ACC112 (cell line): ENCODE data around the gene PBX1.

Experiments used
- H2AFZ ChIP-seq: fragments of 200-600 bp; sonication (generic); one replicate; pipeline ENCODE4 v1.6.0; 2017; ENCODE audit warnings: antibody characterized with exemption, low read length; ENCODE audit not compliant: unreplicated experiment
- H3K27ac ChIP-seq: fragments of 200-600 bp; sonication (generic); 2 replicates; pipeline ENCODE4 v1.5.1; 2014; ENCODE audit warnings: low read depth, mild to moderate bottlenecking, antibody characterized with exemption, low read length, moderate library complexity
- H3K27me3 ChIP-seq: fragments of 200-600 bp; sonication (generic); 2 replicates; pipeline ENCODE4 v1.6.1; 2014; ENCODE audit warnings: mild to moderate bottlenecking, antibody characterized with exemption, low read length, moderate library complexity, mixed read lengths; ENCODE audit not compliant: insufficient read depth
- H3K36me3 ChIP-seq: fragments of 200-600 bp; sonication (generic); 2 replicates; pipeline ENCODE4 v1.6.1; 2016; ENCODE audit warnings: mild to moderate bottlenecking, antibody characterized with exemption, low read length, moderate library complexity, mixed read lengths; ENCODE audit not compliant: insufficient read depth
- H3K4me1 ChIP-seq: fragments of 200-600 bp; sonication (generic); one replicate; pipeline ENCODE4 v1.6.1; 2016; ENCODE audit warnings: low read length, mixed read lengths; ENCODE audit not compliant: insufficient read depth, unreplicated experiment, control insufficient read depth
- H3K4me3 ChIP-seq: fragments of 200-600 bp; sonication (generic); 2 replicates; pipeline ENCODE4 v1.5.1; 2014; ENCODE audit warnings: mild to moderate bottlenecking, low read depth, low read length
- H3K79me2 ChIP-seq: fragments of 200-600 bp; sonication (generic); one replicate; pipeline ENCODE4 v1.6.0; 2016; ENCODE audit warnings: low read length; ENCODE audit not compliant: control insufficient read depth, unreplicated experiment, insufficient read depth

The PBX1 gene

GRCh38 chr1:164558461-164559341, at the start of gene PBX1:
PBX1 (plus strand) TSS chr1:164559184.
- Histone ChIP-seq H3K27me3 (no peaks in the 10 kb centered on the region), H3K36me3 (no peaks in the 10 kb centered on the region), H3K27ac (peak within 1 kb of the TSS; percentile 45), H3K4me3 (peak within 1 kb of the TSS; percentile 89), H2AFZ (peak within 1 kb of the TSS; percentile 97), H3K79me2 (peaks cover 34% of the 10 kb centered on the region), H3K4me1 (no peaks in the 10 kb centered on the region)

GRCh38 chr1:164510435-164510834, 48.5 kb upstream of the PBX1 start:
- Histone ChIP-seq H3K79me2 (no peaks in the 10 kb centered on the region), H3K27ac (no peak overlapping the region), H3K4me1 (no peaks in the 10 kb centered on the region), H2AFZ (no peak overlapping the region), H3K36me3 (no peaks in the 10 kb centered on the region), H3K27me3 (0 out of 2 replicates have a peak, but pooled peaks cover 6% of the 10 kb centered on the region), H3K4me3 (no peak overlapping the region)

GRCh38 chr1:164511001-164511705, 47.8 kb upstream of the PBX1 start:
- Histone ChIP-seq H2AFZ (no peak overlapping the region), H3K27me3 (peaks cover 6% of the 10 kb centered on the region; the same call in 1 of the 2 replicates), H3K4me1 (no peaks in the 10 kb centered on the region), H3K4me3 (no peak overlapping the region), H3K36me3 (no peaks in the 10 kb centered on the region), H3K79me2 (no peaks in the 10 kb centered on the region), H3K27ac (no peak overlapping the region)

DNA sequence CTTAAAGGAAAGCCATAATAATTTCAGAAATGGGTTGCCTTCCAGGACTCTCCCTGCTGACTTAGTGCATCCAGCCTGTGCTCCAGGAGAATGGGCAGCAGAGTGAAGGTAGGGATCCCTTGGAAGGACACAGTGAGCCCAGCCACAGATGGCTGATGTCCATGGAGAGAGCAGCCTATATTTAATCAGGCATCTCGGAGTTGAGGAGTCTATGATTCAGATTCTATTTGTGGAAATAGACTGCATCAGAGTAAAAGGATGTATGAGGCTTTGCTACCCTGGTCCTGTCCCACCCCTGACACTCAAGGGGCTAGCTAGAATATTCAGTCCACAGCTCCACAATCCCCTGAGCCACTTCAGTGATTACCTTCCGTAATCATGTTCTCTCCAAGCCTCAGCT, 43.8 kb upstream of the PBX1 start:
- Histone ChIP-seq H3K79me2 (no peaks in the 10 kb centered on the region), H3K27me3 (peaks cover 24% of the 10 kb centered on the region), H3K4me1 (no peaks in the 10 kb centered on the region), H3K27ac (no peak overlapping the region), H2AFZ (no peak overlapping the region), H3K36me3 (no peaks in the 10 kb centered on the region), H3K4me3 (no peak overlapping the region)

DNA sequence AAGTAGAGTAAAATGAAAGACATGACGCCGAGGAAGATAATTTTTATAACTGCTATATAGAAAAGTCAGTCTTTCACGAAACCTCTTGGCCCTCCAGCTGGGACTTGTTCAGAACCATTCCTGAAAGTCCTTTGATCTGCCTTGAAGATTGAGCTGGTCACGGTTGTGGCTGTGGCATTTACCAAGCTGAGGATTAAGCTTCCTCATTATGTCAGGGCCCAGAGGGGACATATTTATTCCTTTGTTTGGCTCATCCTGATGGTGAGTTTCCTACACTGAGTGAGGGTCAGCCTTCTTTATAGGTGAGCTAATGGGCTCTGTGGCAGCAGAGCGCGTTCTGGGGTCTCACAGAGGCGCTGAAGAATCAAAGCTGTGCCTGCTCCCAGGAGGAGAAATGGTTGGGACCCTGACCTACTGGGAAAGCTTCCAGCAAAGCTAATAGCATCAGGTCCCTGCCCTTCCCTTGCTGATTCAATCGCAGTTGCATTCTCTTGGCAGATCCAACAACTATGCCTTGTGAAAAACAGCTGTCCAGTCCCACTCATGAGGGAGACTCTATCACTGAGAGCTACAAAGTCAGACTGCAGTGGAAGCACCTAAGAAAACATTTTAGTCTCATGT, 43.2 kb upstream of the PBX1 start:
- Histone ChIP-seq H3K79me2 (no peaks in the 10 kb centered on the region), H3K4me1 (no peaks in the 10 kb centered on the region), H3K27ac (no peak overlapping the region), H3K36me3 (no peaks in the 10 kb centered on the region), H3K27me3 (peaks cover 24% of the 10 kb centered on the region), H3K4me3 (no peak overlapping the region), H2AFZ (no peak overlapping the region)

DNA sequence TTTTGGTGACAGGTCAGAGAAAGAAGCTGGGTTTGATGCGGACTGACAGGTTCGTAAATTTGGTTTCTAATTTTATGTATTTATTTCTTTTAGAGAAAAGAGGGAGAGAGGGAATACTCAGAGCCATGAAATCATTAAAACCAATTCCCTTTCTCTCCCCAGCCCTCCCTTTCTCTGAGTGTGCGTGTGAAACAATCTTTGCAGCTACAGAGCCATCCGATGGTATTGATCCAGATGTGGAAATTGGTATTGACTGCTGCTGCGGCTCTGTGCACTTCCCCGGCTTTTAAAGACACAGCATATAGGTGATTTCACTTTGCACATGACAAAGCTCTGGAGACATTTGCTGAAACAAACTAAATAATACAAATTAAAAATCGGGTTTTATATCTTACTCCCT, 42.4 kb upstream of the PBX1 start:
- no peak overlapping the region for H3K27ac ChIP-seq
- no peak overlapping the region for H2AFZ ChIP-seq
- peaks cover 24% of the 10 kb centered on the region for H3K27me3 ChIP-seq
- no peaks in the 10 kb centered on the region for H3K4me1 ChIP-seq
- no peaks in the 10 kb centered on the region for H3K36me3 ChIP-seq
- no peak overlapping the region for H3K4me3 ChIP-seq
- H3K79me2 ChIP-seq = no peaks in the 10 kb centered on the region

GRCh38 chr1:164518692-164519332, 40.2 kb upstream of the PBX1 start:
- no peak overlapping the region for H3K4me3 ChIP-seq
- H3K27ac ChIP-seq = no peak overlapping the region
- no peak overlapping the region for H2AFZ ChIP-seq
- no peaks in the 10 kb centered on the region for H3K79me2 ChIP-seq
- peaks cover 24% of the 10 kb centered on the region for H3K27me3 ChIP-seq
- no peaks in the 10 kb centered on the region for H3K4me1 ChIP-seq
- H3K36me3 ChIP-seq = no peaks in the 10 kb centered on the region

DNA sequence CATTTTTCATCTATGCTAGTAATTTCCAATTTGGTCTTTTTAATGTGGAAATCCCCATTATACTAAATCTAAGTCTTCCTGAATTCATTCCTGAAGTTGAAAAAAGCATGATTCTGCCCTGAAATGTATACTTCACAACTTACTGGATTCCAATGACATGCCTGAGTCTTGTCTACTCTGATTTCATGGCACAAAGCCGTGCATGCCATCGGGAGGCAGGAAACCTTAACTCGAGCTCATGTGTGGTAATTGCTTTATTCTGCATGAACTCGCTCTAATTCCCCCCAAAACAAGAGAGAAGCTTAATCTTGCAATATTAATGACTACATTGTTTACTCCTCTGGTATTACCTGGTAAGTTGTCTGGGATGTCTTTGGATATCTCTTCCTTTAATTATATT, 39.6 kb upstream of the PBX1 start:
- Histone ChIP-seq H3K27ac (no peak overlapping the region), H3K4me1 (no peaks in the 10 kb centered on the region), H3K27me3 (peaks cover 23% of the 10 kb centered on the region), H2AFZ (no peak overlapping the region), H3K36me3 (no peaks in the 10 kb centered on the region), H3K79me2 (no peaks in the 10 kb centered on the region), H3K4me3 (no peak overlapping the region)

DNA sequence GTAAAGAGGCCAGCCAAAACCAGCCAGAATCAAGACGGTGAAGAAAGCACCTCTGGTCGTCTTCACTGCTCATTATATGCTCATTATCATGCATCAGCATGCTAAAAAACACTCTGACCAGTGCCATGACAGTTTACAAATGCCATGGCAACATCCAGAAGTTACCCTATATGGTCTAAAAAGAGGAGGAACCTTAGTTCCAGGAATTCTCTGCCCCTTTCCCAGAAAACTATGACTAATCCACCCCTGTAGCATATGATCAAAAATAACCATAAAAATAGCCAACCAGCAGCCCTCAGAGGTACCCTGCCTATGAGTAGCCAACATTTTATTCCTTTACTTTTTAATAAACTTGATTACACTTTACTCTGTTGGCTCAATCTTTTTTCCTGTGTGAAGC, 34.2 kb upstream of the PBX1 start:
- no peak overlapping the region for H3K27ac ChIP-seq
- H3K4me3 ChIP-seq = no peak overlapping the region
- no peaks in the 10 kb centered on the region for H3K4me1 ChIP-seq
- no peak overlapping the region for H2AFZ ChIP-seq
- no peaks in the 10 kb centered on the region for H3K36me3 ChIP-seq
- no peaks in the 10 kb centered on the region for H3K27me3 ChIP-seq
- H3K79me2 ChIP-seq = no peaks in the 10 kb centered on the region

- no peaks in the 10 kb centered on the region for H3K27me3 ChIP-seq
- H3K27ac ChIP-seq = no peak overlapping the region
- no peak overlapping the region for H3K4me3 ChIP-seq
- H3K79me2 ChIP-seq = no peaks in the 10 kb centered on the region
- H2AFZ ChIP-seq = no peak overlapping the region
- H3K36me3 ChIP-seq = no peaks in the 10 kb centered on the region
- no peaks in the 10 kb centered on the region for H3K4me1 ChIP-seq
Observed at GRCh38 chr1:164534863-164535610, 23.9 kb upstream of the PBX1 start.
